Trophoblast cell (in vitro differentiated cells and primary cell): ENCODE data around the gene KCNJ10.

Experiments used
- DNase-seq, 2 donors: peaks; one replicate each; pipeline ENCODE4 v3.0.0-alpha.2; 2016
- H2AFZ ChIP-seq: 2 replicates; pipeline ENCODE4 v1.6.1; 2013; ENCODE audit warnings: low read length, moderate library complexity, mild to moderate bottlenecking; ENCODE audit not compliant: insufficient read depth, poor library complexity
- H2AK5ac ChIP-seq: 2 replicates; pipeline ENCODE4 v1.6.1; 2013; ENCODE audit warnings: mild to moderate bottlenecking, low read length
- H2BK120ac ChIP-seq: 2 replicates; pipeline ENCODE4 v1.6.1; 2013; ENCODE audit warnings: low read length, mild to moderate bottlenecking, moderate library complexity; ENCODE audit not compliant: insufficient read depth, poor library complexity
- H2BK12ac ChIP-seq: 2 replicates; pipeline ENCODE4 v1.6.1; 2013; ENCODE audit warnings: mild to moderate bottlenecking, low read length, moderate library complexity
- H2BK5ac ChIP-seq: 2 replicates; pipeline ENCODE4 v1.6.1; 2013; ENCODE audit warnings: low read length, low read depth, moderate library complexity, mild to moderate bottlenecking; ENCODE audit not compliant: poor library complexity
- H3K14ac ChIP-seq: 2 replicates; pipeline ENCODE4 v1.6.1; 2013; ENCODE audit warnings: mild to moderate bottlenecking, low read length
- H3K18ac ChIP-seq: 2 replicates; pipeline ENCODE4 v1.6.1; 2013; ENCODE audit warnings: mild to moderate bottlenecking, low read length
- H3K23ac ChIP-seq: 2 replicates; pipeline ENCODE4 v1.6.1; 2013; ENCODE audit warnings: low read length
- H3K27ac ChIP-seq: 2 replicates; pipeline ENCODE4 v1.5.1; 2013; ENCODE audit warnings: low read depth, mild to moderate bottlenecking, inconsistent platforms, low read length, moderate library complexity
- H3K27me3 ChIP-seq: 2 replicates; pipeline ENCODE4 v1.6.1; 2013; ENCODE audit warnings: inconsistent platforms, mild to moderate bottlenecking, low read length, moderate library complexity; ENCODE audit not compliant: insufficient read depth
- H3K36me3 ChIP-seq, 2 experiments: 1 replicate in 1 of 2; 2 replicates in 1 of 2; pipeline ENCODE4 v1.6.1; 2013; ENCODE audit warnings: low read length in 2 of 2, mild to moderate bottlenecking in 2 of 2, moderate library complexity in 1 of 2; ENCODE audit not compliant: insufficient read depth in 2 of 2, control insufficient read depth in 1 of 2
- H3K4ac ChIP-seq: 2 replicates; pipeline ENCODE4 v1.6.1; 2013; ENCODE audit warnings: low read depth, mild to moderate bottlenecking, low read length, moderate library complexity
- H3K4me1 ChIP-seq, 2 experiments: 1 replicate in 1 of 2; 2 replicates in 1 of 2; pipeline ENCODE4 v1.6.1; 2013; ENCODE audit warnings: low read length in 2 of 2, mild to moderate bottlenecking in 2 of 2, moderate library complexity in 1 of 2; ENCODE audit not compliant: insufficient read depth in 2 of 2, control insufficient read depth in 1 of 2
- H3K4me2 ChIP-seq: 2 replicates; pipeline ENCODE4 v1.6.1; 2013; ENCODE audit warnings: inconsistent platforms, mild to moderate bottlenecking, low read length, moderate library complexity
- H3K4me3 ChIP-seq: 2 replicates; pipeline ENCODE4 v1.5.1; 2013; ENCODE audit warnings: mild to moderate bottlenecking, low read depth, low read length, inconsistent platforms
- H3K79me1 ChIP-seq: one replicate; pipeline ENCODE4 v1.6.1; 2013; ENCODE audit warnings: low read length
- H3K79me2 ChIP-seq: 2 replicates; pipeline ENCODE4 v1.6.1; 2013; ENCODE audit warnings: low read length, mild to moderate bottlenecking; ENCODE audit not compliant: control insufficient read depth, insufficient read depth, poor library complexity
- H3K9ac ChIP-seq: 2 replicates; pipeline ENCODE4 v1.6.1; 2013; ENCODE audit warnings: mild to moderate bottlenecking, low read length
- H3K9me3 ChIP-seq: 2 replicates; pipeline ENCODE4 v1.6.1; 2013; ENCODE audit warnings: low read depth, mild to moderate bottlenecking, control low read depth, inconsistent platforms, low read length; ENCODE audit not compliant: insufficient read depth
- H4K12ac ChIP-seq: 2 replicates; pipeline ENCODE4 v1.6.1; 2013; ENCODE audit warnings: low read depth, mild to moderate bottlenecking, low read length, moderate library complexity
- H4K8ac ChIP-seq: 2 replicates; pipeline ENCODE4 v1.6.1; 2013; ENCODE audit warnings: low read depth, mild to moderate bottlenecking, low read length, moderate library complexity
- H4K91ac ChIP-seq: one replicate; pipeline ENCODE4 v1.6.1; 2013; ENCODE audit warnings: low read depth, mild to moderate bottlenecking, low read length, moderate library complexity
- WGBS: extraction: QIAGEN DNeasy Blood & Tissue Kit; methylation state at CpG from one replicate; pipeline ENCODE4 v1.1.7; 2013; ENCODE audit warnings: missing lambda C conversion rate; ENCODE audit not compliant: insufficient read length, insufficient coverage; ENCODE audit errors: extremely low coverage; 5-methylcytosine and 5-hydroxymethylcytosine counted together

The KCNJ10 gene

GRCh38 chr1:160084771-160085321, 14.9 kb upstream of the KCNJ10 start:
- H4K8ac ChIP-seq: no peak overlapping the region

DNA sequence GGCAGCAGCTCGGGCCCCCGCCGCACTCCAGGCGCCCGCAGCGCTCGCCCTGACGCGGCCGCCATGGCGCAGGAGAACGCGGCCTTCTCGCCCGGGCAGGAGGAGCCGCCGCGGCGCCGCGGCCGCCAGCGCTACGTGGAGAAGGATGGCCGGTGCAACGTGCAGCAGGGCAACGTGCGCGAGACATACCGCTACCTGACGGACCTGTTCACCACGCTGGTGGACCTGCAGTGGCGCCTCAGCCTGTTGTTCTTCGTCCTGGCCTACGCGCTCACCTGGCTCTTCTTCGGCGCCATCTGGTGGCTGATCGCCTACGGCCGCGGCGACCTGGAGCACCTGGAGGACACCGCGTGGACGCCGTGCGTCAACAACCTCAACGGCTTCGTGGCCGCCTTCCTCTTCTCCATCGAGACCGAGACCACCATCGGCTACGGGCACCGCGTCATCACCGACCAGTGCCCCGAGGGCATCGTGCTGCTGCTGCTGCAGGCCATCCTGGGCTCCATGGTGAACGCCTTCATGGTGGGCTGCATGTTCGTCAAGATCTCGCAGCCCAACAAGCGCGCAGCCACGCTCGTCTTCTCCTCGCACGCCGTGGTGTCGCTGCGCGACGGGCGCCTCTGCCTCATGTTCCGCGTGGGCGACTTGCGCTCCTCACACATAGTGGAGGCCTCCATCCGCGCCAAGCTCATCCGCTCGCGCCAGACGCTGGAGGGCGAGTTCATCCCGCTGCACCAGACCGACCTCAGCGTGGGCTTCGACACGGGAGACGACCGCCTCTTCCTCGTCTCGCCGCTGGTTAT, 14.2 kb upstream of the KCNJ10 start:
- Histone ChIP-seq H2BK12ac (no peak overlapping the region), H3K14ac (no peak overlapping the region), H3K27ac (no peak overlapping the region), H3K79me1 (no peaks in the 10 kb centered on the region), H3K27me3 (peaks cover 5% of the 10 kb centered on the region), H3K4me1 (peaks cover 2 to 3% of the 10 kb centered on the region in 2 experiments), H3K4me2 (peak overlapping the region; percentile 54), H3K9me3 (no peaks in the 10 kb centered on the region), H2AK5ac (no peak overlapping the region), H2AFZ (no peak overlapping the region), H3K36me3 (no peaks in the 10 kb centered on the region), H3K9ac (no peak overlapping the region), H2BK5ac (no peak overlapping the region), H3K23ac (no peak overlapping the region), H4K12ac (no peak overlapping the region), H4K8ac (no peak overlapping the region), H3K4ac (no peak overlapping the region), H3K79me2 (no peaks in the 10 kb centered on the region), H3K4me3 (no peak overlapping the region), H3K18ac (no peak overlapping the region), H4K91ac (no peak overlapping the region), H2BK120ac (no peak overlapping the region)
- no CpG with 5 or more reads among the region's 96 CpGs for WGBS
- DNase-seq: peak; percentile 91 to 93

More at GRCh38 chr1:160084771-160085321, 14.9 kb upstream of the KCNJ10 start:
- H3K18ac ChIP-seq: no peak overlapping the region
- H3K79me2 ChIP-seq: no peaks in the 10 kb centered on the region
- H3K79me1 ChIP-seq: no peaks in the 10 kb centered on the region
- no peak overlapping the region for H4K12ac ChIP-seq
- H4K91ac ChIP-seq: no peak overlapping the region
- no peak overlapping the region for H3K4ac ChIP-seq
- H3K27me3 ChIP-seq: peaks cover 5% of the 10 kb centered on the region
- H2AFZ ChIP-seq: no peak overlapping the region
- H3K23ac ChIP-seq: no peak overlapping the region
- no peak overlapping the region for H2BK120ac ChIP-seq
- no peaks in the 10 kb centered on the region for H3K9me3 ChIP-seq
- H3K4me2 ChIP-seq: no peak overlapping the region
- H3K14ac ChIP-seq: no peak overlapping the region
- H2BK5ac ChIP-seq: no peak overlapping the region
- no peak overlapping the region for H3K4me3 ChIP-seq
- no peaks in the 10 kb centered on the region for H3K36me3 ChIP-seq
- no peak overlapping the region for H2AK5ac ChIP-seq
- DNase-seq: no peak
- H3K27ac ChIP-seq: no peak overlapping the region
- no CpG with 5 or more reads among the region's 30 CpGs for WGBS
- no peak overlapping the region for H2BK12ac ChIP-seq
- no peak overlapping the region for H3K9ac ChIP-seq
- peaks cover 2 to 3% of the 10 kb centered on the region in 2 experiments for H3K4me1 ChIP-seq

GRCh38 chr1:160082926-160083325, 13.0 kb upstream of the KCNJ10 start:
- no peak overlapping the region for H2BK5ac ChIP-seq
- no peak overlapping the region for H4K91ac ChIP-seq
- no peak overlapping the region for H3K27ac ChIP-seq
- no peak for DNase-seq
- no CpG with 5 or more reads among the region's 3 CpGs for WGBS
- H3K79me2 ChIP-seq: no peaks in the 10 kb centered on the region
- no peak overlapping the region for H3K14ac ChIP-seq
- H3K23ac ChIP-seq: no peak overlapping the region
- no peak overlapping the region for H2BK12ac ChIP-seq
- no peaks in the 10 kb centered on the region for H3K36me3 ChIP-seq
- no peak overlapping the region for H4K12ac ChIP-seq
- no peak overlapping the region for H2AK5ac ChIP-seq
- peaks cover 2 to 3% of the 10 kb centered on the region in 2 experiments for H3K4me1 ChIP-seq
- H3K18ac ChIP-seq: no peak overlapping the region
- no peak overlapping the region for H2BK120ac ChIP-seq
- H2AFZ ChIP-seq: no peak overlapping the region
- no peaks in the 10 kb centered on the region for H3K9me3 ChIP-seq
- H3K4ac ChIP-seq: no peak overlapping the region
- H3K79me1 ChIP-seq: no peaks in the 10 kb centered on the region
- no peak overlapping the region for H3K4me2 ChIP-seq
- H3K27me3 ChIP-seq: peaks cover 5% of the 10 kb centered on the region
- H3K9ac ChIP-seq: no peak overlapping the region
- H4K8ac ChIP-seq: no peak overlapping the region
- H3K4me3 ChIP-seq: no peak overlapping the region

- Histone ChIP-seq H4K8ac (no peak overlapping the region), H3K18ac (no peak overlapping the region), H3K4me3 (no peak overlapping the region), H3K9me3 (no peaks in the 10 kb centered on the region), H3K4me2 (no peak overlapping the region), H3K4me1 (peaks cover 2 to 3% of the 10 kb centered on the region in 2 experiments), H4K12ac (no peak overlapping the region), H2AK5ac (no peak overlapping the region), H3K9ac (no peak overlapping the region), H3K27ac (no peak overlapping the region), H3K79me2 (no peaks in the 10 kb centered on the region), H3K27me3 (peaks cover 5% of the 10 kb centered on the region), H2BK12ac (no peak overlapping the region), H4K91ac (no peak overlapping the region), H2BK120ac (no peak overlapping the region), H3K14ac (no peak overlapping the region), H3K79me1 (no peaks in the 10 kb centered on the region), H3K36me3 (no peaks in the 10 kb centered on the region), H3K23ac (no peak overlapping the region), H2BK5ac (no peak overlapping the region), H2AFZ (no peak overlapping the region), H3K4ac (no peak overlapping the region)
- no CpG with 5 or more reads among the region's 2 CpGs for whole genome bisulfite sequencing
- DNase-seq: no peak
Observed at GRCh38 chr1:160082487-160082886, 12.5 kb upstream of the KCNJ10 start.
